Activated CD4-positive, alpha-beta T cell treated with anti-CD3 and anti-CD28 coated beads, Interleukin-2, amount 50 U/mL, for 48 hours (primary cell): ENCODE results near the gene ABCC6.
"Not testable (repeated sequence)": the region's sequence is repeated elsewhere in the genome, so short reads cannot be mapped to it uniquely, and the experiment has no call there.

ENCODE experiments used
- DNase-seq, 2 experiments: peaks; one replicate each; pipeline ENCODE4 v3.0.0-alpha.2; 2020

Gene ABCC6

DNA sequence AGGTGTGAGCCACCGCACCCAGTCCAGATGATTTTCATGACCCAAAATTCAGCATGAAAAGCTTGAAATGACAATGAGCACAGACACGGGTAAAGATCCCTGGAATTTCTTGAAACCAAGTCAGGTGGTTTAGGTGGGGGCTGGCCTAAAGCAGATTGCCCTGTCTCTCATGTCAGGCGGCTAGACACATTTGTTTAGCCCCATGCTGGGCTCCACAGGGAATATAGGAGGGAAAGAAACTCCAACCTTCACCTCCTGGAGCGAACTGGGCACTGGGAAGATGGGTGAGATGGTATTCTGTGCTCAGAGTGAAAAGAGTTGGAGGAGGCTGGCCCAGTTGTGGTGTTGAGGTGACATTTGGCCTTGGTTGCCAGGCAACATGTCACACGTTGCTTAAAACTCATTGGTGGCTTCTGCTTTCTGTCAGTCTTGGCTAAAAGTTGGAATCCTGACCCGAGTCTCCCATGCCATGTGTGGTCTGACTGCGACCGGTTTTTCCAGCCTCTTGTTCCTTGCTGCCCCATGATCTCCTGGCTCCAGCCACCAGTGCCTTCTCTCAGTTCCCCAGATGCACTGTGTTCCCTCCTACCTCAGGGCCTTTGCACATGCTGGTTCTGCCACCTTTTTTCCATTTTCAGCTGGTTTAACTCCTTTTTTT lies 113.7 kb downstream of the ABCC6 start:
- no peak for DNase-seq

DNA sequence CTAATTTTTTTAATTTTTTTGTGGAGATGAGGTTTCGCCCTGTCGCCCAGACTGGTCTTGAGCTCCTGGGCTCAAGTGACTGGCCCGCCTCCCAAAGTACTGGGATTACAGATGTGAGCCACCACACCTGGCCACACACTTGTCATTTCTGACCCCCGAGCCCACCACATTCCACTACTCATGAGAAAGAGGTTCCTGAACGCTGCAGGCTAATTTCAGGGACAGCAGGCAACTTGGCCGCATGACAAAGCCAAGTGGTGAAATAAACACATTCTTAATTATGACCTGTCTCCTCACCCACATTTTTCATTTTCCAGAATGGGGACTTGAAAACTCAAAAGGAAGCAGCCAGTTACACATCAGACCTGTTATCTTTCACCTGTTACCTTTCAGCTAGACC lies 114.5 kb downstream of the ABCC6 start:
- no peak for DNase-seq

DNA sequence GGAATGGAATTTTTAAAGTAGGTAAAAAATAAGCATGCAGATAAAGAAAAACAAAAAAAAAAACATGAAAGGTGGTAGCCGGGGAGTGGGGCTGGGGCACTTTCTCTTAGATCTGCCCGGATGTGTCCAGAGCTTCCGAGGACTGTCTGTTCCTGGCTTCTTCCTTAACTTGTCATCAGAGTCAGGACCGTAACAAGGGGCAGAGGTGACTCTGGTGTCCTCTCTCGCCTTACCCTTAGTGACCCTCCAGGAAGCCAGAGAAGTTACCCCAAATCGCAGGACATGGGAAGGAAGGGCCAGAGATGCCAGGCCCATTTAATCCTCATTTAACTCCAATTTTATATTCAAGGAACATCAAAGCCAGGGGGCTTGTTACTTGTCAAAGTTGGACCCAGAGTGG lies 115.5 kb downstream of the ABCC6 start:
- DNase-seq = no peak

DNA sequence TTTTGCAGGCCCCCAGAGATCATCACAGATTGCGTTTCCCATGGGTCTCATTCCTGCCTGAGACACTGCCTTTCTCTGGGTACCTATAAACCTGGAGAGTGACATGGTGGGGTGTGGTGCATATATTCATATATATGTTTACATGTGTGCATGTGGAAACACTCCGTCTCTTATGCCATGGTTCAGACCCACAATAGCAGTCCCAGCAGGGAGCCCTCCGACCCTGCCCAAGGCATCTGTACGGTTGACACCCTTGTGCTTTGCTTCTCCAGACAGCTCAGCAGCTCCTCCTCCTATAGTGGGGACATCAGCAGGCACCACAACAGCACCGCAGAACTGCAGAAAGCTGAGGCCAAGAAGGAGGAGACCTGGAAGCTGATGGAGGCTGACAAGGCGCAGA lies 116.8 kb downstream of the ABCC6 start:
- DNase-seq = no peak

DNA sequence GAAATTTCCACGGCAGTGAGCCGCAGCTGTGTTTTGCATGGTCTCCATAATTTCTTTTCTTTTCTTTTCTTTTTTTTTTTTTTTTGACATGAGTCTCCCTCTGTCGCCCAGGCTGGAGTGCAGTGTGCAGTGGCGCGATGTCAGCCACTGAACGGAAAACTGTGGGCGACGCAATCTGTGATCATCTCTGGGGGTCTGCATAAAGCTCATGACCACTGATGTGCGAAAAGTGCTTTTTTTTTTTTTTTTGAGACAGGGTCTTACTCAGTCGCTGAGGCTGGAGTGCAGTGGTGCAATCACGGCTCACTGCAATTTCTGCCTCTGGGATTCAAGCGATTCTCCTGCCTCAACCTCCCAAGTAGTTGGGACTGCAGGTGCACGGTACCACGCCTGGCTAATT lies 117.6 kb downstream of the ABCC6 start:
- no peak for DNase-seq

DNA sequence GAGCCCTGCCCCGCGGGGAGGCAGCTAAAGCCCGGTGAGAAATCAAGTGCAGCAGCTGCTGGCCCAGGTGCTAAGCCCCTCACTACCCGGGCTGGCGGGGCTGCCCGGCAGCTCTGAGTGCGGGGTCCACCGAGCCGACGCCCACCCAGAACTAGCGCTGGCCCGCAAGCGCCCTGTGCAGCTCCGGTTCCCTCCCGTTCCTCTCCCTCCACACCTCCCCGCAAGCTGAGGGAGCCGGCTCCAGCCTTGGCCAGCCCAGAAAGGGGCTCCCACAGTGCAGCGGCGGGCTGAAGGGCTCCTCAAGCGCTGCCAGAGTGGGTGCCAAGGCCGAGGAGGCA lies 118.5 kb downstream of the ABCC6 start:
- DNase-seq = not testable (repeated sequence)

DNA sequence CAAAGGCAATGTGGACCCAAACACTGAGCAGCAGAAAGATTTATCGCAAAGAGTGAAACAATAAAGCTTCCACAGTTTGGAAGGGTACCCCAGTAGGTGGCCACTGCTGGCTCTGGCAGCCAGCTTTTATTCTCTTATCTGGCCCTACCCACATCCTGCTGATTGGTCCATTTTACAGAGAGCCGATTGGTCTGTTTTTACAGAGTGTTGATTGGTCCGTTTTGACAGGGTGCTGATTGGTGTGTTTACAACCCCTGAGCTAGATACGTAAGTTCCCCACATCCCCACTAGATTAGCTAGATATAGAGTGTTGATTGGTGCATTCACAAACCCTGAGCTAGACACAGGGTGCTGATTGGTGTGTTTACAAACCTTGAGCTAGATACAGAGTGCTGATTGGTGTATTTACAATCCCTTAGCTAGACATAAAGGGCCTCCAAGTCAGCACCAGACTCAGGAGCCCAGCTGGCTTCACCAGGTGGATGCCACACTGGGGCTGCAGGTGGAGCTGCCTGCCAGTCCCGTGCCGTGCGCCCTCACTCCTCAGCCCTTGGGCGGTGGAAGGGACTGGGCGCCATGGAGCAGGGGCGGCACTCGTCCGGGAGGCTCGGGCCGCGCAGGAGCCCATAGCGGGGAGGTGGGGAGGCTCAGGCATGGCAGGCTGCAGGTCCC lies 119.0 kb downstream of the ABCC6 start:
- DNase-seq = not testable (repeated sequence)

DNA sequence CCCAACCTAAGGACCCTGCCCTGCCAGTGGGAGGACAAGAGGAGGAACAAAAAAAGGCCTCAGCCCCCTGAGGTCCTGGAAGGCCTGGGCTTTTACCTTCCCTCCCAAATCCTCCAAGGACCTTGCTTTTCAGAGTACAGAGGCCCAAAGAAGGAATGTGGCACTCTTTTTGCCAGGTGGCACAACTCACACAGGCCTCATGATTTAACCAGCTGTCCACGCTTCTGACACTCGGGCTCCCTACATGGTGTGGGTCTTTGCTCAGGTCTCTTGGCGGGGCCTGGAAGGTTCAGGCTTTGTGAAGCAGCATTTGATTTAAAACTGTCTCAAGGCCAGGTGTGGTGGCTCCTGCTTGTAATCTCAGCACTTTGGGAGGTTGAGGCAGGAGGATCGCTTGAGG lies 120.6 kb downstream of the ABCC6 start:
- DNase-seq = no peak

DNA sequence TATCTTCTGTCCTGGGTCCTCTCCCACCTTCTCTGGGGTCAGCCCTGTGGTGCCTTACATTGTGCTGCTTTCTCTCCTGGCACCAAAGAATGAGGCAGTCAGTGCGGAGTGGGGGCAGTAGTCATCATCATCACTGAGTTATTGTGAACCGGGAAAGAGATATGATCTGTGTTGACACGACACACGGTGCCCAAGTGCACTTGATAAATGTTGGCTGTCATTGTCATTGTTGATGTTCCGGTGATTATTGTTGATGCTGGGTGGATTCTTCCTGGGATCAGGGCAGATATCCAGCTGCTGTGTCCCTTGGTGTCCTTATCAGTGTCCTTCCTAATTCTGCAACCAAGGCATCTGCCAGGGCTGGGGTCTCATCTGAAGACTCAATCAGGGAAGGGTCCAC lies 121.7 kb downstream of the ABCC6 start:
- DNase-seq = no peak

DNA sequence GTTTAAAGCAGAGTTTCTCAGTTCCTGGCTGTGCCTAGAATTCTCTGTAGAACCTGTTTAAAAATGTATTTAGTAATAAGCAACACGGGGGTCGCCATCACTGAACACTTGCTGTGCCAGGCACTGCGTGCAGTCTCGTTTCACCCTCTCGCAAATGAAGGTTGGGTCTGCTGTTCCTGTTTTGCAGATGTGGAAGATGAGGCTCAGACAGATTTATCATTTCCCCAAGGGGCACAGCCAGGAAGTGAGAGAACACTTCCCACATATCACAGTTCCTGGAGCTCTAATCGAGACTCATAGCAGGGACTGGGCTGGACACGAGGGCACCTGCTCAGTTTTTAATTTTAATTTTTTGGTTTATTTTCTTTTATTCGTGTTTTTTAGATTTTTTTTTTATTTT lies 122.7 kb downstream of the ABCC6 start:
- no peak for DNase-seq

DNA sequence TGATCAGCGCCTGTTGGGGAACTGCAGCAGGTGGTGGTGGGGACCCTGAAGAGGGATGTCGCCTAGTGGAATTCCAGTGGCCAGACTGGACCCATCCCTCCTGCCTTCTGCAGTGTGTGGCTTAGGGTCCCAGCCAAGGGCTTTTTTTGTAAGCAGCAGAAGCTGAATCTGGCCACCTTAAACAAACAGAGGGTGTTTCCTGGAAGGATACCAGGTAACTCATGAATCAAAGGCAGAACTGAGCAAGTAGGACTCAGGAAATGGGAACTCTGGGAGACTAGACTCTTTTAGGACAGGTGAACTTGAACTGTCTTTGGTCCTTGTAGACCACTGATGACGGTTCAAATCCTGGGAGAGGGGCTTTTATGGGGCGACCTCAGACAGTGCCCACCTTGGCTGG lies 124.0 kb downstream of the ABCC6 start:
- DNase-seq = no peak
